Left lobe of liver (tissue), 2 donors: Measurements from ENCODE around the gene HLA-G. TPM values are rescaled to one million over a fixed set of nuclear protein-coding genes. Genes with fewer than 3 reads are reported as not detected.

Source experiments
- ATAC-seq: fragments of 200-7000 bp; cut with Tn5 transposase; one replicate; pipeline ENCODE4 v1.9.1; 2020; ENCODE audit warnings: mild to moderate bottlenecking, moderate library complexity
- DNase-seq: peaks from one replicate; pipeline ENCODE4 v3.0.0-alpha.2; 2020; ENCODE audit warnings: low spot score
- total RNA-seq: library from RNA; stranded (reverse); gene quantifications from one replicate; pipeline ENCODE4 v1.2.1, GENCODE V29; 2021
- donor health status: DM: no; HTN: no; CAD: no; lungs with moderate emphysema.
- donor health status: DM: no; HTN: yes; CAD: no.

Gene HLA-G
- total RNA-seq, 1 donor from 2014 or later: not detected

GRCh38 chr6:29815118-29815750 lies 12.4 kb upstream of the HLA-G start:
- no peak for DNase-seq
- no peak for ATAC-seq

GRCh38 chr6:29816030-29816429 lies 11.6 kb upstream of the HLA-G start:
- DNase-seq: no peak
- no peak for ATAC-seq

DNA sequence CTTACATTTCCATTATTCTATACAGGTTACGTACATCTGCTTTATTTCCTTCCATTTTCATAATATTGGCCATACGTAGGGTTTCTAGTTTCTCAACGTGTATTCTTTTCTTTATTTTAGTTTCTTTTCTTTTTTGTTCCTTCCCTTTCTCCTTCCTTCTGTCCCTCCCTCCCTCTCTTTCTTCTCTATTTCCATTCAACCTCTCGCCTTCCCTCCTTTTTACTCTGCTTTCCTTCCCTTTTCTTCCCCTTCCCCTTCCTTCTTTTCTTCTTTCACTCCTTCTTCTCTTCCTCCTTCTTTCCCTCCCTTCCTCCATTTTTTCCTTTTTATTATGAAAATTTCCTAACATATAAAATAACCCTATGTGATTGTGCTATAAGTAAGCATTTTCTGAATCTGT lies 8.7 kb upstream of the HLA-G start:
- DNase-seq (no peak), ATAC-seq (no peak)

GRCh38 chr6:29824144-29824543 lies 3.5 kb upstream of the HLA-G start:
- DNase-seq: no peak

DNA sequence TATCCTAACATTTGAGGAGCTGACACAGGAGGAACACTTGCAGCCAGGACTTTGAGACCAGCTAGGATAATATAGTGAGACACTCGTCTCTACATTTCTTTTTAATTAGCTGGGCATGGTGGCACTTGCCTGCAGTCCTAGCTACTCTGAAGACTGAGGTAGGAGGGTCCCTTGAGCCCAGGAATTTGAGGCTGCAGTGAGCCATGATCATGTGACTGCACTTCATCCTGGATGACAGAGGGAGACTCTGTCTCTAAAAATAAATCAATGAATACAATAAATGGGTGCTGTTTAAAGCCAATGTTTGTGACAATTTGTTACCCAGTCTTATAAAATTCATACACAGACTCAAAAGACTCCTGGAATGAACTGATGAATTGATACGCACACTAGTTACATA lies 1.8 kb upstream of the HLA-G start:
- DNase-seq (no peak), ATAC-seq (no peak)

More at GRCh38 chr6:29824144-29824543, 3.5 kb upstream of the HLA-G start:
- no peak for ATAC-seq

- DNase-seq (no peak), ATAC-seq (no peak)
Measured at GRCh38 chr6:29826271-29826670, 1.4 kb upstream of the HLA-G start.

GRCh38 chr6:29828471-29828797 lies 809 bp downstream of the HLA-G start:
- DNase-seq (no peak), ATAC-seq (no peak)

DNA sequence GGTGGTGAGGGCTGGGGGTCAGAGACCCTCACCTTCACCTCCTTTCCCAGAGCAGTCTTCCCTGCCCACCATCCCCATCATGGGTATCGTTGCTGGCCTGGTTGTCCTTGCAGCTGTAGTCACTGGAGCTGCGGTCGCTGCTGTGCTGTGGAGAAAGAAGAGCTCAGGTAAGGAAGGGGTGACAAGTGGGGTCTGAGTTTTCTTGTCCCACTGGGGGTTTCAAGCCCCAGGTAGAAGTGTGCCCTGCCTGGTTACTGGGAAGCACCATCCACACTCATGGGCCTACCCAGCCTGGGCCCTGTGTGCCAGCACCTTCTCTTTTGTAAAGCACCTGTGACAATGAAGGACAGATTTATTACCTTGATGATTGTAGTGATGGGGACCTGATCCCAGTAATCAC lies 2.1 kb downstream of the HLA-G start:
- ATAC-seq: no peak
- no peak for DNase-seq

- DNase-seq (no peak), ATAC-seq (no peak)
Measured at GRCh38 chr6:29830409-29830808, 2.8 kb downstream of the HLA-G start.

GRCh38 chr6:29831776-29832175 lies 4.2 kb downstream of the HLA-G start:
- DNase-seq: no peak
- ATAC-seq: no peak

DNA sequence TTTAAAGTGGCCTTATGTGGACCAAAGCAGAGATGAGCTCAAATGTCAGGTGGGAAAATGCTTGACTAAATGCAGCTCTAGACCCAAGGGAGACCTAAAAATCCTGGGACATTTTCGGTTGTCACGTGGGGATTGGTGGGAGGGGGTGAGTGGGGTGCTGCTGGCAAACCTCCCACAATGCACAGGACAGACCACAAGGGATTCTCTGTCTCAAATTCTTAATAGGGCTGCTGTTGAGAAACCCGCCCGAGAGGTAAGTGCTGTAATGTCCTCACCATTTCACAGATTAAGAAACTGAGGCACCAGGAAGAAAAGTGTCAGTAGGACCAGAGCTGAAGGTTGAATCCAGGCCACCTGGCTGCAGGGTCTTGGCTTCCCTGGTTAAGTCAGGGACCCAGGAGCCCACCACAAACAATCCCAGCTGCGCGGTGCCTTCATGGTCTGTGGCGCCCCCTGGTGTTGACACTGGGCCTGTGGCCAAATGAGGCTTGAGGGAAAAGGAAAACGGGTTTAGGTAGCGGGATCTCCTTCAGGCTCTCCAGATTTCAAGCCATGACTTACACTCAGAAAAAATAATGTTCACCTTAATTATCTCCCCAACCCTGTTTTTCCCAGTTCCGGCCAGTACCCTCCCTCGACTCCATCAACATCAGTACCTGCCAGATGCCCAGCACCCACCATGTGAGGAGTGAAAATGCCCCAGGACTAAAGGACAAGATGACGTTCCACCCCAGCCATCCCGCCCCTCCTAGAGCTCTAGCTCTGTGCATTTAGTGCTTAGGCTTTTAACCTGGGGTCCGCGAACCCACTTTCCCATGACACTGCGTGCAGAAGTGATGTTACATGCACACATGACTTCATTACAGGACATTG lies 7.2 kb downstream of the HLA-G start:
- ATAC-seq (peak; percentile 85), DNase-seq (no peak)

GRCh38 chr6:29839917-29840316 lies 12.3 kb downstream of the HLA-G start:
- ATAC-seq (no peak), DNase-seq (no peak)

- no peak for DNase-seq
- no peak for ATAC-seq
Measured at GRCh38 chr6:29841030-29841429, 13.4 kb downstream of the HLA-G start.

GRCh38 chr6:29845405-29846006 lies 17.9 kb downstream of the HLA-G start:
- ATAC-seq: no peak

GRCh38 chr6:29847871-29848630 lies 20.4 kb downstream of the HLA-G start:
- peak; percentile 73 for DNase-seq
- ATAC-seq: peak; percentile 98

More at GRCh38 chr6:29845405-29846006, 17.9 kb downstream of the HLA-G start:
- no peak for DNase-seq

DNA sequence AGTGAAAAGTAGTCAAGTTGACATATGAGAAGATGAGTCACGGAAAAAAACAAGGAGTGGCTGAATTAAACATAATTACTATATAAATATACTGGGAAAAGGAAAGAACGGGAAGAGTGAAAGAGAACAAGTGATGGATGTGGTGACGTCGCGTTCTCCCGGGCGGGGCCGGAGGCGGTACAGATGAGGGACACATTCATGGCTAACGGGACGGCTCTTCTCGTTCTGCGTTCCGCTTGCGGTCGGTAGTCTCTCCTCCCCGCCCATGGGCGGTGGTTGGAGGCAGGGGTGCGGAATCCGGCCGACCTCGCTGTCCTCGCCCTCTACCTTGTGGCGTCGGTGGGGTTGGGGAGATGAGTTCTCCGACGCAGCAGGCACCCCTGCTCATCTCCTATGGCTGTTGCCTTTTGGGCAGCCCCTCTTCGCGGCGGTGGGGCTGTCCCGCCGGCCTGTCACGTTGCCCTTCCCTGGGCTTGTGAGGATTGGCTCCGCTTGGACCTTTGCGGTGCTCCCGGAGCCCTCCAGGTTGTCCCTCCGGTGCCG lies 22.5 kb downstream of the HLA-G start:
- peak; percentile 20 for ATAC-seq
- no peak for DNase-seq

GRCh38 chr6:29851190-29851589 lies 23.6 kb downstream of the HLA-G start:
- ATAC-seq (no peak), DNase-seq (no peak)

GRCh38 chr6:29853245-29853644 lies 25.6 kb downstream of the HLA-G start:
- ATAC-seq (no peak), DNase-seq (no peak)

- ATAC-seq: no peak
Measured at GRCh38 chr6:29858006-29858405, 30.4 kb downstream of the HLA-G start.

DNA sequence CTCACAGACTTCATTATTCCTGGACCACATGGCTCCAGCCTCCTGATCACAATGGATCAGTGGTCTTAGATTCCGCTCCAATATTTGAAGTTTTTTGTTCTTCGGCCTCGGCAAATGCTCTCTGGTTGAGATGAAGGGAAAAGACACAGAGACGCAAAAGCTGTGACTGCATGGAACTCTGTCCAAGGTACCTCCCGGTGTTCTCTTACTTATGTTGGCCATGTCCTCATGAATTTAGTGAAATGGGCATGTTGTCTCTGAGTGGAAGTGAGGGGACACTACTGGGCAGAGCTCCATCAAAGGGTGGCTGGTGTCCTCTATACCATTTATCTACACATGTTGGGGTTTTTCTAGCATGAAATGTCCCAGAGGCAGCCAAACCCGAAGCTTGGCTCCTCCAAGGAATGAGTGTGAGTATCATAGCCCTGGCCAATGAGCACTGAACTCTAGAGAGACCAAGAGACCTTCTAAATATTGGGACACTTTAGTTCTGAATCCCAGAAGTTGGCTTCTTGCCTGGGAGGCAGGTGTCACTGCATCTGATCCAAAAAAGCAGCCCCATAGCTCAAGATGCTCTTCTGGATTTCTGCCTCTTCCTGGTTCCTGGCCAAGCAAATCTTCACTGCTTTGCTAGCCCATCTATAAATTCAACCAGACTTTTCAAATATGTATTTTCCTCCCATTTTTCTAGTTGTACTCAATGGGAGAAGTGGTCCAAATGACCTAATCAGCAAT lies 34.1 kb downstream of the HLA-G start:
- DNase-seq (no peak), ATAC-seq (no peak)

More at GRCh38 chr6:29858006-29858405, 30.4 kb downstream of the HLA-G start:
- DNase-seq: no peak
